Measurements from ENCODE around the gene HBM.

GRCh38 chr16:167122-167690 is 1.4 kb downstream of the HBM start:
- no peak for TF ChIP-seq POLR2AphosphoS5 (IDR thresholded peaks at IDR 0.05; ENCODE audit: low read depth, low read length)
- TF ChIP-seq REST (IDR thresholded peaks at IDR 0.05; ENCODE audit: insufficient read depth in 1 of 2, low read depth in 2 of 2, low read length in 2 of 2) = no peak

Data from PFSK-1 (cell line).